ENCODE results near the gene TCL1A.

The TCL1A gene

DNA sequence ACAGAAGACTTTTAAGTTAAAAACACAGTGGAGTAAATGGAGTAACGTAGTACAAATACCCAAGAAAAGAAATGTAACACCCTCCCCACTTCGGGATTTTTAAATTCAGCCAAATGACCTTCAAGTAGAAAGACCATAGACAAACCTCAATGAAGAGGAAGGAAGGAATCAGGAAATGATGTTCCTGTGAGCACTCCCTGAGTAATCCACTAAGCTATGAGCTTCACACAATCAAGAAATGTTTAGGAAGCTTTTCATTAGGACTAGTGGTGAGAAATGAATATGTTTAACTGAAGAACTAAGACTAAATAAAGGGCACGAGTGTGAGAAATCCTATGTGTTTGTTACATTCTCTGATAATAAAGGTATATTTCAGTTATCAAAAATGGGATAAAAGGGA is 10.1 kb downstream of the TCL1A start:
- no peak for DNase-seq (ENCODE audit: low read depth)

DNA sequence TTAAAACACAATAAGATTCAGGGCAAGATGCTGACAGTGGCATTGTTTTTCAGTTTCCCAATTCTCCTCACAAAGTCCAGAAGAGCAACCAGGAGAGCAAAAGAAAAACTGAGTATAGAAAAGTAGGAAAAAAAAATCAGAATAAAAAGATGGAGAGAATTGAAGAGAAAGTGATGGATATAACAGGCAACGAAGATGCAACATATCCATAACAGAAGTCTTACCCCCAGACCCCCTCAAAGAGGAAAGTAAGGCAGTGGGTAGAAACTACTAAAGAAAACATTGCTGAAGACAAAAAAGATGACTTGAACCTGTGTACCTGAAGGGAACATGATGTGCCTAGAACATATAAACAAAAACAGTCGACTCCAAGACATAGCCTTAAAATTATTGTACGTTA is 10.6 kb downstream of the TCL1A start:
- DNase-seq (ENCODE audit: low read depth), result no peak

GRCh38 chr14:95701846-95702221 is 12.1 kb downstream of the TCL1A start:
- DNase-seq (ENCODE audit: low read depth), result no peak

DNA sequence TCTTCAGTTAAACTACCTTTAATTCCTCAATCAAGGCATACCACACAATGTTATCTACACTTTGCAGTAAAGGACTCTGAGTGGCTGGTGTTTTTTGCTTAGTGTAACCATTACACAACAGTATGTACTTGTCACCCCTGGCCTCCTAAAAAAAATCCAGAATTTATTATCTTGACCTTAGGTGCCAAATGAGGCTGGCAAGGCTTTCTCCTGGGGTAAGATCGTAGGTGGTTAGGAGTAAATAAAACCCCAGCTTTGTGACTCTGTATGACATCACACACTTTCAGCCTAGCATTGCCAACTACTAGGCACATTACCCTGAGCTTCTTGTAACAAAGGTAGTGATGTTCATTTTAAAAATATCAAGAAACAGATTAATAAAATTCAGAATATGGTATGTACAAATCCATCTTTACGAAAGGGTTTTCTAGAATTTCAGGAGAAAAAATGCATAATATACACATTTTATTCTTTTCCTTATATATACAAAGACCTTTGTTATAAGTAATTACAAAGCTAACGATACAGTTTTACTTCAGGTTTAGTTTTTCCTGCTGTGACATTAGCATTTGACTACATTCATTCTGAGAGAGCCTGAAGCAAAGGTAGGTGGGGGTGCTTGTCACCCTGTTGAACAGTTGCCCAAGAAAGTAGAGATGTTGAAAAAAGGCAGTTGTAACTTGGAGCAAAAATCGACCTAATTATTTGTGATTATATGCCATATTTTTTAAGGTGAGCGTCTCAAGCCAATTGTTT is 13.5 kb downstream of the TCL1A start:
- DNase-seq (ENCODE audit: low read depth), result no peak

DNA sequence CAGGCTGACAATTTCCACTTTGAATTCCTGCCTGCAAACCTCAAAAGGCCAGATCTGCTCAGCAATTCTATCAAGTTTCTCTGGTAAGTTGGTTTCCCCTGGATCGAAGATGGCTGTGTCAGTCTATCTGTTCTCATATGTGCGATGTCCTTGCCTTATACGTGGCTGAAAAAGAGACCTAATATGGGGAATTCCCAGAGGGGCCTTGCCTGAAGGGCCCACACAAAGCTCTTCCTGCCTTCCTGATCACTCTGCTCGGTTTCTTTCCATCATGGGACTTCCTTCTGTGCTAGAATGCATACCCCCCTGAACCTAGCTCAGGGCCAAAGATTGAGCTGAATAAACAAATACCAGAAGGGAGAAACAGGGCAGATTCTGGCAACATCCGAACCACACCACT is 14.5 kb downstream of the TCL1A start:
- DNase-seq (ENCODE audit: low read depth), result no peak

DNA sequence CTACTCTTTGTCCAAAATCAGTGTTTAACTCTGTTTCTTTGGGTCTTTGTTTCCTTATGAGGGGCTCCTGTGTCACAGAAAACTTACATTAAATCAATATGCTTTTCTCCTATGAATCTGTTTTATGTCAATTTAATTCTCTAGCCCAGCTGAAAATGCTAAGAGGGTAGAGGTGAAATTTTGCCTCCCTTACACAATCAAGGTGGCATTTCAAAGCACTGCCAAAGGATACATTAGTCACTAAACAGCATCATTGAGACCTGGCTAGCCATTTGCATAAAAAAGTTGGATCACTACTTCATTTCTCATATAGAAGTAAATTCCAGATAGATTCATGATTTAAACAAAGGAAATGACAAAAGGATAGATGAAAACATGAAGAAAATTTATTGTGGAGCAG is 15.6 kb downstream of the TCL1A start:
- DNase-seq (ENCODE audit: low read depth), result no peak

GRCh38 chr14:95697764-95698163 is 16.2 kb downstream of the TCL1A start:
- DNase-seq (ENCODE audit: low read depth), result no peak

GRCh38 chr14:95696741-95697140 is 17.2 kb downstream of the TCL1A start:
- no peak for DNase-seq (ENCODE audit: low read depth)

DNA sequence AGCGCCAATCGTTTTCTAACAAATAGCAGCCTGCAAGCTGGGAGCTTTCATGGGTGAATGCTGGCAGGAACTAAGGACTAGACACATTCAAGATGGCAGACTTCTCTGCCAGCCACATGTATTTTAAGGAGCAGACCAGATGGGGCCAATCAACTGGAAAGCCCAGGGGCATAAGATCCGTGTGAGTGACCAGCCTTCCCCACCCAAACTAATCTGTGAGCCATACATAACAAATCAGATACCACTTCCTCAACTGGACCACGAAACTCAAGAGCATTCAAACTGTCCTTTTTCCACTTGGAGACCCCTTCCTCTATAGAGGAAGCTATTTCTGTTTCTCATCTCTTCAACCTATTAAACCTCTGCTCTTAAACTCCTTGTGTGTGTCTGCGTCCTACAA is 18.0 kb downstream of the TCL1A start:
- no peak for DNase-seq (ENCODE audit: low read depth)

DNA sequence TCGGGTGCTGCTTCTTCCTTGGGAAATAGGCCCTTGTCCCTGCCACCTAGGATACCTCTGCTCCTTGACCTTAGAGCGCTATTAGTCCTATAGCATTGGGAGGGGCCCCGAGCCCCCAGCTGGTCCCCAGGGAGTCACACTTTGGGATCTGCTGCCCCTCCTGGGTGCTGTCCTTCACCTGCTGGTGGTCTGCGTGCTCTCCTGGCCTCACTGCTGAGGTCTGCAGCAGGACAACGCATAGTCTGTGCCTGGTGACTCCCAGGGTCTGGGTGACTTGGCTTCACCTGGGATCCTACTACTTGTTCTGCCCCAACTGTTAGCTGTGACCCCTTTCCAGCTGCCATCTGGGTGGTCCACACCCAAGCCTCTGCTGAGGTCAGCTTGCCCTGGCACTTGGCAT is 18.9 kb downstream of the TCL1A start:
- no peak for DNase-seq (ENCODE audit: low read depth)

- DNase-seq (ENCODE audit: low read depth), result no peak
These were observed 21.8 kb downstream of the TCL1A start for GRCh38 chr14:95692109-95692508.

DNA sequence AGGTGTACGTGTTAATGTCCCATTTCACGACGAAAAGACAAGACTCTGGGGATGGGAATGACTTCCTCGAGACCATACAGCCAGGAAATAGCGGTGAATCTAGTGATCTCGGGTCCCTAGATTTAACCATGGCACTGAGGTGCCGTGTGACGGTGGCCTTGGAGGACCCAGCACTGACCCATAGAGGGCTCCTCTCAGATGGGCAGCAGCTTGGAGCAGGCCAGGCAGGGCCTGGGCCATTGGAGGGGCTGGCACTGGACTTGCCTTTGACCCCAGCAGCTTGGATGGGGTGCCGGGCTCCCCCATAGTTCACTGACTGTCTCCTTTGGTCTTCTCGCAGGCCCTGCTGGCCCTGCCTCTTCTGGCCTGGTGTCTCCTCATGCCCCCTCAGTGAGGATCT is 22.3 kb downstream of the TCL1A start:
- no peak for DNase-seq (ENCODE audit: low read depth)

DNA sequence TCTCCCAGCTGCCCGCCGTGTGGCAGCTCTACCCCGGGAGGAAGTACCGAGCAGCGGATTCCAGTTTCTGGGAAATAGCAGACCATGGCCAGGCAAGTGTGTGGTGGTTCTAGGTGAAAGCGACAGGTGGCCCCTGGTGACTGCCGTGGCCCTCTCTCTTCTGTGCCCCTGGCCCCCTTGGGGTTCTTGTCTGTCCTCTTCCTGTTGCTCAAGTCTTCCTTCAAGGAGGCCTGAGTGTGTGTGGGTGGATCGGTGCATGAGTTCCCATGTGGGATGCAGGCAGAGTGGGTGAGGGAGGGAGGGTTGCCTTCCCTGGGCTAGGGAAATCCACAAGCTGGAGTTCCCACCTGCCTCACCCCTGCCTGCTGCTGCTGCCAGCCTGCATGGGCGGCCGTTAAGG is 23.1 kb downstream of the TCL1A start:
- DNase-seq (ENCODE audit: low read depth), result no peak

DNA sequence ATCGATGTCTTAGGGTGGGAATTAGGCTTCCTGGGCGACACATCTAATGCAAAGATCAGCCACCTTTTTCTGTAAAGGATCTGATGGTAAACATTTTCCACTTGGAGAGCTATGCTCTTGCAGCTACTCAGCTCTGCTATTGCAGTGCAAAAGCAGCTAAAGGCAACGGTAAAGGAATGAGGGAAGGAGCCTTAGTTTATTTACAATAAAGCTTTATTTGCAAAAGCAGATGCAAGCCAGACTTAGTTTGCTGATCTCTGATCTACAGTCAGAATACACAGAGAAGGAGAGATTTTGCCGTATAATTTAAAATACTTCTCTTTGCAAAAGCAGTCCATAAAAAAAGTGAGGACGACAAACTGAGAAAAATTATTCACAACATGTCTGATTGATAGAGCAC is 24.5 kb downstream of the TCL1A start:
- DNase-seq (ENCODE audit: low read depth), result no peak

GRCh38 chr14:95686935-95687334 is 27.0 kb downstream of the TCL1A start:
- DNase-seq (ENCODE audit: low read depth), result no peak

- no peak for DNase-seq (ENCODE audit: low read depth)
These were observed 27.7 kb downstream of the TCL1A start, which contains the start of gene TCL1B for GRCh38 chr14:95685978-95686922. TCL1B (plus strand) TSS chr14:95686426; CDS start chr14:95686468, 42 bp downstream.

DNA sequence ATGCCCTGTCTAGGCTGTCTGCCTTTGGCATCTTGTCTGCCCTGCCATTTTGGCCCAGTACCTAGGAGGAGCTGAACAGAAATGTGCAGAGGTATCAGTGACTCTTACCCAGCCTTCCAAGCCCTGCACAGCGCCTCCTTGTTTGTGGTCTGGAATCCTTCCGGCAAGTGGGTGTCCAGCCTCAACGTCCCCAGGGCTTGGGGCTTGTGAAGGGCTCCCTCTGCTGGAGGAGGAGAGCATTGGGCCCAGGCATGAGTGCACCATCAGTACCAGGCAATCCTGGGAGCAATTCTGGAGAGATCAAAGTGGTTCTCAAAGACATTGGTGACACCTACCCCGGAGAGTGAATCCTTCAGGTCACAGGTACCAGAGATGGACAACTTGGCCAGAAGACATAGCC is 30.1 kb downstream of the TCL1A start:
- no peak for DNase-seq (ENCODE audit: low read depth)

GRCh38 chr14:95681153-95681552 is 32.8 kb downstream of the TCL1A start:
- no peak for DNase-seq (ENCODE audit: low read depth)

DNA sequence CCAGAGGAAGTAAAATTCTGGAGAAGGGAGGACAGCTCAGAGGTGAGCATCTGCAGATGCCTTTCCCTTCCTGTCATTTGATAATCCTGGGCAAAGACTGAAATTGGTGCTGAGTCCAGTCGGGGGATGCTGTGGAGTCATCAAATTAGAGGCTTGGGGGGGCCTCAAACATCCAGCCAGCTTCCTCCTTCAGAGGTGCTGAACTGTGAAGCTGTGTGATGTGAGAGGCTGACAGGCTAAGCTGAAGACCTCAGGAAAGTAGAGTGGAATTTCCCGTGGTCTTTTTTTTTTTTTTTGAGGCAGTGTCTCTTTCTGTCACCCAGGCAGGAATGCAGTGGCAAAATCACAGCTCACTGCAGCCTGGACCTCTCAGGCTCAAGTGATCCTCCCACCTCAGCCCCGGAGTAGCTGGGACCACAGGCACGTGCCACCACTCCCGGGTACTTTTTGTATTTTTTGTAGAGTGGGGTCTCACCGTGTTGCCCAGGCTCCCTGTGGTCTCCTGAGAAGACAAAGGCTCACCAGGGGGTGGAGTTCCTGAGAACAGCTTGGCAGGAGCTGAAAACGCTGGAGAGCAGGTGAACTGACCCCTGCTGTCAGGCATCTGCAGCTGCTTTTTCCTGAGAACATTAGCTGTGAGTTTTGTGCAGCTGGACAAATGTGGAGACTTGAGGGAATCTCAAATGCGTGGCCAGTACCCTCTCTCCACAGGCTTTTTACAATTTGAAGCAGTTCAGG is 33.8 kb downstream of the TCL1A start:
- DNase-seq (ENCODE audit: low read depth), result no peak

DNA sequence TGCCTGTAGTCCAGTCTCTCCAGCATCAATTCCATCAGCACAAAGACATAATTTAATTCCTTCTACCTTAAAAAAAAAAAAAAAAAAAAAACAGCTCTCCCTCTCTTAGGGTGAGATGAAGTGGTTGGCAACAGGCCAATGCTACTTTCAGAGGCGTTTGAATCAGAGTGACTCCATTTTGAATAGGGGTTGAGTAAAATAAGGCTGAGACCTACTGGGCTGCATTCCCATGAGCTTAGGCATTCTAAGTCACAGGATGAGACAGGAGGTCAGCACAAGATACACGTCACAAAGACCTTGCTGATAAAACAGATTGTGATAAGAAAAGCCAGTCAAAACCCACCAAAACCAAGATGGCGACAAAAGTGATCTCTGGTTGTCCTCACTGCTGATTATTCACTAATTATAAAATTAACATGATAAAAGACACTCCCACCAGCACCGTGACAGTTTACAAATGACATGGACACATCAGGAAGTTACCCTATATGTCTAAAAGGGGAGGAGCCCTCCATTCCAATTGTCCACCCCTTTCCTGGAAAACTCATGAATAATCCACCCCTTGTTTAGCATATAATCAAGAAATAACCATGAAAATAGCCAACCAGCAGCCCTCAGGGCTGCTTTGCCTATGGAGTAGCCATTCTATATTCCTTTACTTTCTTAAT is 34.6 kb downstream of the TCL1A start:
- no peak for DNase-seq (ENCODE audit: low read depth)

DNA sequence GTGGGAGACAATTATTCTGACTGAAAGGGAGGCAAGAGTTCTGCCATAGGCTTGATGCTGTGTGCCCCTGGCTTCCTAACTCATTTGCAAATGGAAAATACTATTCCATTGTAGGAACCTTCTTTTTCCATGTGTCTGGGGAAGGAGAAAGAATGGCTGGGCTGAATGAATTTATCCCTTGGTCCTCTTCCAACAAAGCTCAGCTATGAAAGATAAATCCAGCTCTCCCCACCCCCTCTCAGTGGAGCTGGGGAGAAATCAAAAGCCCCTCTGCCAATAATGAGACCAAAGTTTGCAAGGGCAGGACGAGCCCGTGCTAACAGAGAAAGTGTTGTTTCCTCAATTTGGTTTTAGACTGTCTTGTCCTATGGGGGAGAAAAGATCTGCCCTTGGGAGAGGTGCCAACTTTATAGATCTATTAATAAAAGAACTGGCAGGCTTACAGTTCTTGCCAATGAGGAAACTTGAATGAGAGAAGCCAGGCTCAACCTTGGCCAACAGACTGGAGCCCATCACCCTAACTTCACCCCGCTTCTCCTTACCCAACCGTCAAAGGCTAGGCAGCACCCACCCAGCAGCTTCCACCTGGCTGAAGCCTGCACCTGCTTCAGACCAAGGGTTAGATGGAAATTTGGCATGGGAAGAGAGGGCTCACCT is 36.6 kb downstream of the TCL1A start:
- DNase-seq (ENCODE audit: low read depth), result no peak

- DNase-seq (ENCODE audit: low read depth), result no peak
These were observed 38.4 kb downstream of the TCL1A start for GRCh38 chr14:95675486-95675885.
